Posterior vena cava (tissue), 2 donors: ENCODE results near the gene CHCHD10. TPM values are rescaled to one million over a fixed set of nuclear protein-coding genes. Genes with fewer than 3 reads are reported as not detected.
"Not testable (repeated sequence)": the region's sequence is repeated elsewhere in the genome, so short reads cannot be mapped to it uniquely, and the experiment has no call there.

Experiments
- DNase-seq: peaks from one replicate; pipeline ENCODE4 v3.0.0-alpha.2; 2020; ENCODE audit warnings: low spot score
- intact Hi-C, 2 donors: fragments of 100-400 bp; cut with DNase I; formaldehyde crosslinking; loops; one replicate each; pipeline versions ENCODE4 v1.14.1 to v1.14.2; 2022 to 2023
- total RNA-seq, 2 donors: library from RNA; stranded (reverse); fragmentation: NEBNext Ultra II Directional; extraction: Animal tissue kit (Norgen Biotek cat#: 25700); gene quantifications; one replicate each; pipeline ENCODE4 v1.2.1, GENCODE V29; 2021
- donor health status: DM: yes; HTN: yes; CAD: no.
- donor health status: DM: yes; HTN: yes; CAD: no.

Gene CHCHD10
- total RNA-seq, 2 donors from 2014 or later: 59.0 to 68.7 TPM

DNA sequence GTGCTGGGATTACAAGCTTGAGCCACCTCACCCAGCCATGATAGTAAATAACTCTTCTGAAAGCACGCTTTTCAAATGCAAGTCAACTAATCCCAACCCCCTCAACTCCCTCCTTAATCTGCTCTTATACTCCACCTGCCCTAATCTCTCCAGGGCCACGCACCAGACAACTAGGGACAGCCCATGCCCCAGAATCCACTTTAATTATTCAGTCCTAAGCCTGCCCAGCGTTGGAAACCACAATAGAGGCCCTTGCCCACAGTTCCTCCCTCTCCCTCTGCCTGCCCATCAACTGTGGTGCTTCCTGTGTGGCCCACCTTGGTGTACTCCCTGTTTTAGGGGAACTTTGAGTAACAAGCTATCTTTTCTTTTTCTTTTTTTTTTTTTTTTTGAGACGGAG lies 10.9 kb downstream of the CHCHD10 start:
- intact Hi-C loops: no loop called here
- no peak for DNase-seq

DNA sequence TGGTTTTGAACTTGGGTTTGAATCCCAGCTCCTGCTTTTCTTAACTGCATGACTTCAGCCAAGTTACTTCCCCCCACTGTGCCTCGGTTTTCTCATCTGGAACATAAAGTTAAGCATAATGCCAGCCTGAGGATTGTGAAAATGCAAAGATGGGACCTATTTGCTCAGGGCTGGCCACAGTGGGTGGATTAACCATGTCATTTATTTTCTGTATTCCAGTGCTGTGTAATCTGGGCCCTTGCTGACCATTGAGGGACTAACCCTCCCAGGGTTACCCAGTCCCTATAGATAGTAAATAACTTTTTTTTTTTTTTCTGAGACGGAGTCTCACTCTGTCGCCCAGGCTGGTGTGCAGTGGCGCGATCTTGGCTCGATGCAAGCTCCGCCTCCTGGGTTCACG lies 12.1 kb downstream of the CHCHD10 start:
- DNase-seq: no peak
- intact Hi-C loops: no loop called here

DNA sequence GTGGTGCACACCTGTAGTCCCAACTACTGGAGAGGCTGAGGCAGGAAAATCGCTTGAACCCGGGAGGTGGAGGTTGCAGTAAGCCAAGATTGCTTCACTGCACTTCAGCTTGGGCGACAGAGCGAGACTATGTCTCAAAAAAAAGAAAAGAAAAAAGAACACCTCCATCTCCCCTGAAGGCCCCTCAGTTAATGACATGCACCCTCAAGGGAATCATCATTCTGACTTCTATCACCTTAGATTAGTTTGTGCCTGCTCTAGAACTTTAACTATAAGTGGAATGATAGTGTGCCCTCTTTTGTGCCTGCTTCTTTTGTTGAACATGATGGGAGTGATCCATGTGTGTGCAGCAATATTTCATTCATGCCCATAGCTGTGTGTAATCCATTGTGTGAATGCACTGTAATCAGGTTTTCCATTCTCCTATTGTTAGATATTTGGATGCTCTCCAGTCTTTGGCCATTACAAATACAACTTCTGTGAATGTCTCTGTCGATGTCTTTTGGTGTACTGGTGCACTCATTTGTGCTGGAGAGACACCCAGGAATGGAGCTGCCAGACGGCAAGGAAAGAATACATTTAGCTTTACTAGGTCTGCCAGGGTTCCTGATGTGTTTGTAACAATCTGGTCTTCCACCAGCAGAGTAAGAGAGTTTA lies 12.7 kb downstream of the CHCHD10 start:
- intact Hi-C loops: no loop called here
- no peak for DNase-seq

DNA sequence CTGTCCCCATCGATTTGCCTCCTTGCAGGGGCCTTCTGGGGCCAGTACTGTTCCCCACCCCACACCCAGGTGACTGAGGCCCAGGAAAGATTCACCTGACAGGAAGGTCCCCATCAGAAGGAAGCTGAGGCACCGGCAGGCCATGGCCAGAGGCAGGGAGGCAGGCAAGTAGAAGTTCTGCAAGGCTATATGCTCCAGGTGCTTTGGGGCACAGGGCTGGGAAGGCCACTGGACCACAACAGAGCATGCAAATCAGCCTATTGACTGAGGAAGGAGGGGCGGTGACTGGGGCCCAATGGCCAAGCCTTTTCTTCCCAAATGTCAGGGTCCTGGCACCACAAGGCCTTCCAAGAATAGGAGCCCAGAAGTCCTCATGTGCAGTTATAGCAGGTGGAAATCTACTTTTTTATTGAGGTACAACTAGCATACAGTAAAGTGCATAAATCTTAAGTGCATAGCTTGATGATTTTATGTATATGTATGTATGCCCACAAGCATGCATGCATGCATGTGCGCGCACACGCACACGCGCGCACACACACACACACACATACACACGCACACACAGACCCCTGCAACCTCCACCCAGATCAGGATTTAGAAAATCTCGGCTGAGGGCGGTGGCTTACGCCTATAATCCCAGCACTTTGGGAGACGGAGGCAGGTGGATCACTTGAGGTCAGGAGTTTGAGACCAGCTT lies 13.4 kb downstream of the CHCHD10 start, which contains the start of gene VPREB3:
VPREB3 (minus strand) TSS at position 206 of the 700 bp plus-strand sequence; CDS start at position 144, 62 bp downstream.
- intact Hi-C loops: no loop called here
- no peak for DNase-seq

DNA sequence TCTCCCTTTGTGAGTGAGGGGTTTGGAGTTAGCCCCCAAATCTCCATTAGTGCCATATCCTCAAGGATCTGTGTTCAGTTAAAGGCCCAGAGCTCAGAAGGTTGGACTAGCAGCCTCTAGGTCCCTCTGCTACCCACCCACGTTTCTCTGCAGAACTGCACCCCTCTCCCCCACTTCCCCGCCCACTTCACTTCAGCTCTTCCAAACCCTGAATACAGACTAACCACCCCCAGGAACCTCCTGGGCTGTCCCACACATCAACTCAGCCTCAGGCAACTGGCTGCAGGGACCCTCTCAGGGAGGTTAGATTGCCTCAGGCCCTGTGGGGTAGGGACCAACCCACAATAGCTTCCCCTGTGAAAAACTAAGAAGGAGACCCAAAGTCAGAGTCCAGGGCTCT lies 14.4 kb downstream of the CHCHD10 start:
- intact Hi-C loops: no loop called here
- DNase-seq: no peak

DNA sequence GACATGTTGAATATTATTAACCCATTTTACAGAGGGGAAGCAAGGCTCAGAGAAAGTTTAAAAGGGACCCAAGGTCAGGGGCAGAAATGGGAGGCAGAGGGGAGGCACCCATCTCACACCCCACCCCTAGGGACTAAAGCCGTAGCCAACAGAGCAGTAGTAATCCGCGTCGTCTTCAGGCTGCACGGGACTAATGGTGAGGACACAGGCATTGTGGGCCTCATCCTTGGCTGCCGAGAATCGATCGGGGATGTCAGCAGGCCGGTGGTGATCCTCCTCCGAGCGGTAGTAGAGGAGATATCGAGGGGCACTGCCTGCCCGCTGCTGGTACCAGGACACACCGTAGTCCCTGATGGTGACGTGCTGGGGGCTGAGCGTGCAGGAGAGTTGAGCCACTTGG lies 15.0 kb downstream of the CHCHD10 start:
- intact Hi-C loops: no loop called here
- no peak for DNase-seq

DNA sequence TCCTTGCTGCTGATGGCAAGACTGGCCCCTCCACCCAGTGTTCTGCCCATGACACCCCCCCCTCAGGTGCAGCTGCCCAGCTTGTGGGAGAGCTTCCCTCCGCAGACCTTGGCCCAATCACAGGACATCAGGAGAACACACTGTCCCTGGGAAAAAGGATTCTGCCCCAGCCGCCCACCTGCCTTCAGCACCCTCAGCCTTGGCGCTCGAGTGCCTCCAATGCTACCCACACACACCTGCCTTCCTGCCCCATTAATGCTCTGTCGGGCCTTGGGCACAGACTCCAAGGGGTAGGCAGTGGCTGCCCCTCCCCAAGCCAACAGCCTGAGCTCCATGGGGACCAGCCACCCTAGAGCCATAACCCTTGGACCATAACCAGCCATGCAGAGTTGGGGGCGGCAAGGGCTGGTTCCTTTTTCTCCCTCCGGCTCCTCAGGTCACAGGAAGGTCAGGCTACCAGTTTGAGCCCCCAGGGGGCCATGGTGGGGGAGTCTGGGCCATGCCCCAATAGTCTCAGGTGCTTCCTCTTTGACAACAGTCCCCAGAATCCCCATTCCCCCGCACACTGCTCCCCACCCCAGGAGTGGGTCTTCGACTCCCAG lies 15.6 kb downstream of the CHCHD10 start:
- no peak for DNase-seq
- intact Hi-C loops: no loop called here

DNA sequence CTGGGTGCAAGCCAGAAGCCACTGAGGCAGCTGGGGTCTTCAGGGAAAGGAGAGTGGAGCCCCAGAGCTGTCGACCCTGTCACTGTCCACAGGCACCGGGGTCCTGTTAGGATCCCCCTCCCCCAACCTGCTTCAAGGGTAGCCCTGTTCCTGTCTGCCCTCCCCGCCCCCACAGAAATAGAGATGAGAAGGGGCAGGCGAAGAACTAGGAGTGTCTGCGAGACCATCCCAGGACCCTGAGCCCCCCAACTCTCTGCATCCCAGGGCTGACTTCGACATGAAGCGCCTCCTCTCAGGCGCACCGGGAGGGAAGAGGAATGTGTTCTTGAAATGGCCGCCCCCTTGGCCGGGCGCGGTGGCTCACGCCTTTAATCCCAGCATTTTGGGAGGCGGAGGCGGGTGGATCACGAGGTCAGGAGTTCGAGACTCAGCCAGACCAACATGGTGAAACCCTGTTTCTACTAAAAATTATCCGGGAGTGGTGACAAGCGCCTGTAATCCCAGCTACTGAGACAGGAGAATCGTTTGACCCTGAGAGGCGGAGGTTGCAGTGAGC lies 16.3 kb downstream of the CHCHD10 start:
- intact Hi-C loops: no loop called here
- DNase-seq: no peak

DNA sequence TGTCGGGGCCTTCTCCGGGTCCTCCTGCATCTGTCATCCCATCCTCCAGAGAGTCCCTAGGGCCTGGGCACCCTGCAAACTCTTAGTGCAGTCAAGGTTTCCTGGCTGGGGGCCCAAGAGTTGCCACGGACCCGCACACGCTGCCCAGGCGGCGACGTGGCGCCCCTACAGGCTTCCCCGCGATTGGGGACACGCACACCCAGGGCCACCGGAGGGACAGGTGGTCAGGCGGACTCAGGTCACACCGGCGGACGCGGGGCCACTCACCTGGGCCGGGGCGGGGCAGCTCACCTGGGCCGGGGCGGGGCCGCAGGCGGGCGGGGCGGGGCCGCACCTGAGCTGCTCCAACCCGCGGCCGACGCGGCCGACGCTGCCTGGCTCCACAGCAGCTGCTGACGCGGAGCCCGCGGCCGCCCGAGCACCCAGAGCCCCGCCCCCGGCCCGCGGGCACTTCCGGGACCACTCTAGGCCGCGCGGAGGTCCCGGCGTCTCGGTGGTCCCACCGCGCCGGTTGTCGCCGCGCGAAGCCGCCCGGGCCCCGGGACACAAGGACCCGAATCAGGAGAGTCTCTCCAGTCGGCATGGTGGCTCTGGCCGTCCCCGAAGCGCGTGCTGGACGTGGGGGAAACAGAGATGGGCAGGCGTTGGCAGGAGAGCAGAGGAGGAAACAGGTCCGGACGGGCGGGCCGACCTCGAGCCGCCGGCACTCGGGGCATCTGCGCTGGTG lies 16.9 kb downstream of the CHCHD10 start, which contains the start of gene ZNF70:
ZNF70 (minus strand) TSS at position 399 of the 727 bp plus-strand sequence. CDS start 5,972 bp downstream, outside the sequence.
- DNase-seq: peak; percentile 95
- intact Hi-C loops: no loop called here

DNA sequence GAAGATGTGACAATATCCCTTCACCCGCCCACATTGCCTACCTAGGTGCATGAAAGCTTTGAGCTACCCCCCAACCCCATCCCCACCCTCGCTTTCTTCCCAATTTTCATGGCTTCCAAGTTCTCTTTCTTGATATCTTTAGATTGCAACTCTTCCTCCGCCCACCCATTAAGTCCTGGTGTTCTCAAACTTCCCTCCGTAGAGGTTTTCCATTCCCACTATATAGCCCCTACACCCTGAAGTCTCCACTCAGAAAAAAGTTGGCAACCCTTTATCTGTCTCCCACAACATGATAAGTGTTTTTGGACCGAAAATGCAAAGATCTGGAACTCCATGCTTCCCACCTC lies 17.4 kb downstream of the CHCHD10 start:
- intact Hi-C loops: no loop called here

DNA sequence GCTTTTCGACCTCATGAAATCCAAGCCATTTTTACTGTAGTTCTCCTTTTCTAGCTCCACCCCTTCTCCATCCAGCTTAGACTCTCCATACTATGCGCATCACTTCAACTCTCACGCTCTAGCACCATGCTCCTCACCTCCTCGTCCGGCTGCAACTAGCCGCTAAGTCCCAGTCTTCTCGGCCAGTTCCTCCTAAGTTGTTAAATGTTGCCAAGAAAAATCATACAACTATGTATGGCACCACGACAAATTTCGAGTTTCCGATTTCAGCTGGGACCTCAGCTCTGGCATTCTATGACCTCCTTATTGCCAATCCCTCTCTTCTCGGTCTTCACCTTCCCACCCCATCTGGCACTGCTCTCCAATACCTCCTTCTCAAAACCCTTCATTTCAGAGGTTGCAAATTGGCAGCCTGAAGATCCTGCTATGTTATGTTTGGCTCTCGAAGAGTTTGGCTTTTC lies 17.9 kb downstream of the CHCHD10 start:
- intact Hi-C loops: no loop called here
- no peak for DNase-seq

More for the DNA sequence above, 17.4 kb downstream of the CHCHD10 start:
- no peak for DNase-seq

DNA sequence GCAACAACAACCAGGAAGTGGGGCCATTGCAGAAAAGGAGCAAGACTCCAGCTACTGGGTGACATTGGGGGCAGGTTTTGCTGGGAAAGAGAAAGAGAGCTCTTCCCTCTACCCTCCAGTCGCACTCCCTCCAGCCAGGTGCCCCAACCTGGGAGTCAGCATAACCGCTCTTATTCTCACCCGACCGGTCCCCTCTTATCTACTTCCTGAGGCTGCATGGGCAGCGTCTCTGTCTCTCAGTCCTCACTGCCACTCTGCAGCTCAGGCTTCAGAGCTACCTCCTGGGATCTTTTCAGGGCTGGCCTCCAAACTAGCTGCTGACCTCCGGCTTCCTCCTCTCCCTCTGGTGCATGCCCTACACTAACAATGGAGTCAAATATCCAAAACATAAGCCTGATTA lies 22.0 kb downstream of the CHCHD10 start:
- intact Hi-C loops: no loop called here

DNA sequence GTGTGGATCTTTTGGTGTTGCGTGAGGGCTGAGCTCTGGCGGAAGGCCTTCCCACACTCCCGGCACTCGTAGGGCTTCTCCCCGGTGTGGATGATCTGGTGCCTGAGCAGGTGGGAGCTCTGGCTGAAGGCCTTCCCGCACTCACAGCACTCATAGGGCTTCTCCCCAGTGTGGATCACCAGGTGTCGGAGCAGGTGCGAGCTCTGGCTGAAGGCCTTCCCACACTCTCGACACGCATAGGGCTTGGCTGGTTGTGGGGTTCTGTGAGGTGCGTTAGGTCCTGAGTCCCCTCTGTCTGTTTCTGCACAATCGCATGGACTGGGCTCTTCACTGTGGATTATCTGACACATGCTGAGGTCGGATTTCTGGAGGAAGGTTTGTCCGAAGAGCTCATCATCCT lies 23.3 kb downstream of the CHCHD10 start:
- intact Hi-C loops: no loop called here
- DNase-seq: no peak

More for the DNA sequence above, 22.0 kb downstream of the CHCHD10 start:
- DNase-seq: no peak

DNA sequence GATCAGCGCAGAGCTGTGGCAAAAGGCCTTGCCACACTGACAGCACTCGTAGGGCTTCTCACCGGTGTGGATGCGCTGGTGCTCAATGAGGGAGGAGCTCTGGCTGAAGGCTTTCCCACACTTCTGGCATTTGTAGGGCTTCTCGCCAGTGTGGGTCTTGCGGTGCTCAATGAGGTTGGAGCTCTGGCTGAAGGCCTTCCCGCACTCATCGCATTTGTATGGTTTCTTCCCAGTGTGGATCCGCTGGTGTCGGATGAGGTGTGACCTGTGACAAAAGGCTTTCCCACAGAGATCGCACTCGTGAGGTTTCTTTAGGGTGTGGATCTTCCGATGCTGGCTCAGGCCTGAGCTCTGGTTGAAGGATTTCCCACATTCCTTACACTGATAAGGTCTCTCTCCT lies 23.8 kb downstream of the CHCHD10 start:
- DNase-seq: no peak
- intact Hi-C loops: no loop called here

DNA sequence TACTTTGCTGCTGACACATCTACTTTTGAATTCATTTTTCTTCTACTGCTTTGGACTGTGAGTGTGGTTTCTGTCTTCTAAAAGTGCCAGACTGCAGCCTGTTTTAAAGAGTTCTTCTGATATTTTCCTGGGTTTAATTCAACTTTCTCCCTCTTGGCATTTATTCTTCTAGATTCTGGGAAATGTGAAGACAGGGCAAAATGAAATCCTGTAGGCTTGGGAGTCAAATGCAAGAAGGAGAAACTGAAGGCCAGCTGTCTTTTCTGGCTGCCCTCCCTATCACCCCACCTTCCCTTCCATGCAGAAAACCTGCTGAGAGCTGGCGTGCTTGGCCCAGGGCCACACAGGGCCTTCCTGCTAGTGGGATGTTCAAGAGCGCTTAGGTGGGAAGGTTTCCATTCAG lies 24.5 kb downstream of the CHCHD10 start:
- intact Hi-C loops: no loop called here
- DNase-seq: no peak

DNA sequence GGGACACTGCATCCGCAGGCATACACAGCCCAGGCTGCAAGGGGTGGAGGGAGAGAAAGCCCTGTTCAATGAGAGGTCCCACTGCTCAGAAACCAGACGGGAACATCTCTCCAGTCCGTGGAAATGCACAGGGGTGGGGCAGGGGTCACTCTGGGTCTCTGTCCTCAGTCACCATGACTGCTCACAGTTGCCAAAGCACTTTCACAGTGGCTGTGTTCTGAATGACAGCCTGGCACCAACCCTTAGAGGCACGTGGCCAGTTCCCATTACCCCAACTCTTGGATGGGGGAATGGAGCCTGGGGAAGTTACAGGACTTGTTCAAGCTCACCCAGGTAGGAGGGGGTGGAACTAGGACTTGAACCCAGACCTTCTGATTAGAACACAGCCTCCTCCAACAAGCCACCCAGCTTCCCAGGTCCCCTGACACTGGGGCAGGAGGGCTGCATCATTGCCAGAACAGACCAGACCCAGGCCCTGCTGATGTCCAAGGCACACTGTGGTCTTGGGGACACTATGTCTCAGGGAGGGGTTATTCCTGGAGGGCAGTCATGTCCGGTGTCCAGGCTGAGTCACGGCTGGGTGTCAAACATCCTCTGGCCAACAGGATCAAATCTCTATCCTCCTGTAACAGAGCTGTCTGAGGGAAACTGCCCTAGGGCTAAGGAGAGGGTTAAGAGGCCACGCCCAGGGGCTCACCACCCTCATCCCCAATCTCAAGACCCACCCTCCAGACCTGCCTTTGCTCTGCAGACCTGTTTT lies 25.1 kb downstream of the CHCHD10 start:
- intact Hi-C loops: no loop called here
- no peak for DNase-seq

DNA sequence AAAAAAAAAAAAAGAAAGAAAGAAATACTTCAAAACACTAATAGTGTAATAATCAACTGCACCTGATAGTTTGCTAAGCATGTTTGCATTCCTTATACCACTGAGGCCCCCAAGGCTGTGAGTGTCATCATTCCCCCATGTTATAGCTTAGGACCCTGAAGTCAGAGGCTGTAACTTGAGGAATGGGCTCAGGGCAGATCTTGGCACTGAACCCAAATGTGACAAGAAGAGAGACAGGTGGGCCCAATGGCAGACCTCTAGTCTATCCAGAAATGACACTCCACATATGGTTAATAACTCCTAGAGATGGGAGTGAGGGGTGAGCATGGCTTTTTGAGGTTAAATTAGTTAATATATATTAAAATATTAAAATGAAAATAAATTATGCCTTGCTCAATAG lies 30.1 kb downstream of the CHCHD10 start:
- intact Hi-C loops: no loop called here
- no peak for DNase-seq

DNA sequence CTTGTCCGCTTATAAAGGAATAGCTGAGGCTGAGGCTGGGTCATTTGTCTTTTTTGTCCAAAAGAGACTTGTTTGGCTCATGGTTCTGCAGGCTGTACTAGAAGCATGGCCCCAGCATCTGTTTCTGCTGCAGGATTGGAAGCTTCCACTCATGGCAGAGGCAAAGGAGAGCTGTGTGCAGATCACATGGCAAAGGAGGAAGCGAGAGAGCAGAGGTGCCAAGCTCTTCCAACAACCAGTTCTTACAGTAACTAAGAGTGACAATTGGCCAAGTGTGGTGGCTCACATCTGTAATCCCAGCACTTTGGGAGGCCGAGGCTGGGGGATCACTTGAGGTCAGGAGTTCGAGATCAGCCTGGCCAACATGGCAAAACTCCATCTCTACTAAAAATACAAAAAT lies 39.7 kb downstream of the CHCHD10 start:
- DNase-seq: peak; percentile 44
- intact Hi-C loops: not testable (repeated sequence)

DNA sequence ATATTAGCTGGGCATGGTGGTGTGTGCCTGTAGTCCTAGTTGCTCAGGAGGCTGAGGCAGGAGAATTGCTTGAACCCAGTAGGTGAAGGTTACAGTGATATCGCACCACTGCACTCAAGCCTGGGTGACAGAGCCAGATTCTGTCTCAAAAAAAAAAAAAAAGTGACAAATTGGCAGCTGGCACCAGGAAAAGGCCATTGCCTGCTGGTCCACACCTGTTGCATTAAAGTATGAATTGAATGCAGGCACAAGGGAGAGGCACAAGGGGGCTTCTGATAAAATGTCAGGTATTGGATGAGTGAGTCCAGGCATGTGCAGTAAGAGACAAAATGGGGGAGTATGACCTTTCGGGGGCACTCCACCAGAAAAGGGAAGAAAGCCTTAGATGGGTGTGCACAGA lies 45.0 kb downstream of the CHCHD10 start:
- DNase-seq: peak; percentile 15
- intact Hi-C loops: loop anchor here in 1 of 2 donors (5.0 kb wide), 1 partner anchor 530 kb away; no protein-coding TSS in a partner anchor
